ENCODE data around the gene LDHAL6B.

DNA sequence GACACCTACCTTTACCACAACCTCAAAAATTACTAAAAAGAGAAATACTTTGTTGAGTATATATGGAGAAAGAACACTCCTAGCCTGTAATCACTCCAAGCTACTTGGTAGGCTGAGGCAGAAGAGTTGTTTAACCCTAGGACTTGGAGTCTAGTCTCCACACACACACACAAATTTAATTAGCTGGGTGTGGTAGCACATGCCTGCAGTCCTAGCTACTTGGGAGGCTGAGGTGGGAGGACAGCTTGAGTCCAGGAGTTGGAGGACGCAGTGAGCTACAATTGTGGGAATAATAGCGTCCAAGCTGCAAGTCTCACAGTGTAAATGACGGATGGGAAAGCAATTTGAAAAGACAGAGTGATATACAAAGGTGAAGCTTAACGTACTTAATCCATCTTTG is 50.5 kb downstream of the LDHAL6B start:
- TF ChIP-seq, protein P1, sequence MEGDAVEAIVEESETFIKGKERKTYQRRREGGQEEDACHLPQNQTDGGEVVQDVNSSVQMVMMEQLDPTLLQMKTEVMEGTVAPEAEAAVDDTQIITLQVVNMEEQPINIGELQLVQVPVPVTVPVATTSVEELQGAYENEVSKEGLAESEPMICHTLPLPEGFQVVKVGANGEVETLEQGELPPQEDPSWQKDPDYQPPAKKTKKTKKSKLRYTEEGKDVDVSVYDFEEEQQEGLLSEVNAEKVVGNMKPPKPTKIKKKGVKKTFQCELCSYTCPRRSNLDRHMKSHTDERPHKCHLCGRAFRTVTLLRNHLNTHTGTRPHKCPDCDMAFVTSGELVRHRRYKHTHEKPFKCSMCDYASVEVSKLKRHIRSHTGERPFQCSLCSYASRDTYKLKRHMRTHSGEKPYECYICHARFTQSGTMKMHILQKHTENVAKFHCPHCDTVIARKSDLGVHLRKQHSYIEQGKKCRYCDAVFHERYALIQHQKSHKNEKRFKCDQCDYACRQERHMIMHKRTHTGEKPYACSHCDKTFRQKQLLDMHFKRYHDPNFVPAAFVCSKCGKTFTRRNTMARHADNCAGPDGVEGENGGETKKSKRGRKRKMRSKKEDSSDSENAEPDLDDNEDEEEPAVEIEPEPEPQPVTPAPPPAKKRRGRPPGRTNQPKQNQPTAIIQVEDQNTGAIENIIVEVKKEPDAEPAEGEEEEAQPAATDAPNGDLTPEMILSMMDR (IDR thresholded peaks at IDR 0.05): no peak
- no peak for TF ChIP-seq POLR2A (IDR thresholded peaks at IDR 0.05)
